Subcutaneous adipose tissue (tissue), 4 donors: ENCODE data around the gene SLC16A3. TPM values are rescaled to one million over a fixed set of nuclear protein-coding genes. Genes with fewer than 3 reads are reported as not detected.

ENCODE experiments used
- total RNA-seq, 4 donors: library from RNA; depleted of rRNA; stranded (reverse); fragments of >200 nt; gene quantifications; one replicate each; pipeline ENCODE4 v1.1.0, GENCODE V29; 2016
- TF ChIP-seq, protein P1 (sequence below): fragments of 450-650 bp; IDR thresholded peaks from one replicate; pipeline ENCODE4 v1.5.1; 2016; ENCODE audit warnings: low read depth, mild to moderate bottlenecking, control low read depth, antibody characterized with exemption, moderate library complexity

The SLC16A3 gene
- total RNA-seq, 4 donors from 2014 or later: 2.8 to 64.8 (median 19.2) TPM

DNA sequence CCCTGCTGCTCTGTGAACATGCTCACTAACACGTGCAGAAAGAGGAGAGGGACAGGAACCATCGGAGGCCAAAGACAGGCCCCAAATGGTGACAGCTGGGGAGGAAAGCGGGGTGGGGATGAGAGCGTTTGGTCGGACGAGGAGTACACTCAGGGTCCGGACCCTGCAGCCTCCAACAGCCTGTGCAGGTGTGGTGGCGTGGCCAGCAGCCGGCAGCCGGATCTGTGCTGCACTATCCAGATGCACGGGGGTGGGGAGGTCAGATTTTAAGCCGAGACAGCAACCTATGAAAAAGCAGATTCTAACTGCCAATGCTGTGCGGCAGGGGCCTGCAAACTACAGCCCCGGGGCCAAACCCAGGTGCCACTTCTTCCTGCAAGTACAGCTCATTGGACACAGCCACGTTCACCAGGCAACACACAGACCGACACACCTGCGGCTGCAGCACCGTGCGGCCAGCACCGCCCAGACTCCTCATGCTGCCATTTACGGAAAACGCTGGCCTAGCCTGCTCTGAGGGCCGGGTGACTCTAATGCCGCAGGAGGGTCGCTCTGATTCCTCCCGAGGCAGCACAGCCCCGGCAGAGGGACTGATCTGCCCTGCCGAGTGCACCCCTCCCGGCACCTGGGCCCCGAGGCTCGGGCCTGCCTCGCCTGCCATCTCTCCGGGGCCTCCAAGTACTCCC lies 21.2 kb downstream of the SLC16A3 start:
- TF ChIP-seq, protein P1, sequence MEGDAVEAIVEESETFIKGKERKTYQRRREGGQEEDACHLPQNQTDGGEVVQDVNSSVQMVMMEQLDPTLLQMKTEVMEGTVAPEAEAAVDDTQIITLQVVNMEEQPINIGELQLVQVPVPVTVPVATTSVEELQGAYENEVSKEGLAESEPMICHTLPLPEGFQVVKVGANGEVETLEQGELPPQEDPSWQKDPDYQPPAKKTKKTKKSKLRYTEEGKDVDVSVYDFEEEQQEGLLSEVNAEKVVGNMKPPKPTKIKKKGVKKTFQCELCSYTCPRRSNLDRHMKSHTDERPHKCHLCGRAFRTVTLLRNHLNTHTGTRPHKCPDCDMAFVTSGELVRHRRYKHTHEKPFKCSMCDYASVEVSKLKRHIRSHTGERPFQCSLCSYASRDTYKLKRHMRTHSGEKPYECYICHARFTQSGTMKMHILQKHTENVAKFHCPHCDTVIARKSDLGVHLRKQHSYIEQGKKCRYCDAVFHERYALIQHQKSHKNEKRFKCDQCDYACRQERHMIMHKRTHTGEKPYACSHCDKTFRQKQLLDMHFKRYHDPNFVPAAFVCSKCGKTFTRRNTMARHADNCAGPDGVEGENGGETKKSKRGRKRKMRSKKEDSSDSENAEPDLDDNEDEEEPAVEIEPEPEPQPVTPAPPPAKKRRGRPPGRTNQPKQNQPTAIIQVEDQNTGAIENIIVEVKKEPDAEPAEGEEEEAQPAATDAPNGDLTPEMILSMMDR: no peak

DNA sequence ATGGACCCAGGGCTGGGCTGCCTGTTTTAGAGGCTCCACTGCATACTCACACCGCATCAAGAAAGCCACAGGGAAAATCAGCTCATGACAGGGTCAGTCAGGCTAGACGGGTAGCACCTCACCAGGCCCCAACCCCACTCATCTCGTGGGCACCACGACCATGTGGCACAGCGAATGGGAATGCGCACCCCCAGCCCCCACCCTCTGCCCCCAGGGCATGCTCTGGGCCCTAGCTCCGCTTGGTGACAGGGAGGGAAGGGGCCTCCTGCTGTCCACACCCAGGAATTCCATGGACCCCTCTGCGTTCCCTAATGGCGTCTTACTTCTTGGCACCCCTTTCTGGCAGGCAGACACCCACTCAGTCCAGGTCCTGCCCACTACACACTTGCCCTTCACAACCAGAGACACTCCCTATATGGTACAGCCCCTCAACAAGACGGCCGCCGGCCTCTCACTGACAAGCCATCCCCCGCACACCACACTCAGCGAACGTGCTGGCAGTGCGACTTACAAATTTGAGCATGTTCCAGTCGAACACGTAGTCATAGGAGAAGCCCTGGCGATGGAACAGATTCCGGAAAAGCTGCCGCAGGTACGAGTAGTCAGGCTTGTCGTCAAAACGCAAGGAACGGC lies 22.1 kb downstream of the SLC16A3 start:
- TF ChIP-seq, protein P1: no peak

DNA sequence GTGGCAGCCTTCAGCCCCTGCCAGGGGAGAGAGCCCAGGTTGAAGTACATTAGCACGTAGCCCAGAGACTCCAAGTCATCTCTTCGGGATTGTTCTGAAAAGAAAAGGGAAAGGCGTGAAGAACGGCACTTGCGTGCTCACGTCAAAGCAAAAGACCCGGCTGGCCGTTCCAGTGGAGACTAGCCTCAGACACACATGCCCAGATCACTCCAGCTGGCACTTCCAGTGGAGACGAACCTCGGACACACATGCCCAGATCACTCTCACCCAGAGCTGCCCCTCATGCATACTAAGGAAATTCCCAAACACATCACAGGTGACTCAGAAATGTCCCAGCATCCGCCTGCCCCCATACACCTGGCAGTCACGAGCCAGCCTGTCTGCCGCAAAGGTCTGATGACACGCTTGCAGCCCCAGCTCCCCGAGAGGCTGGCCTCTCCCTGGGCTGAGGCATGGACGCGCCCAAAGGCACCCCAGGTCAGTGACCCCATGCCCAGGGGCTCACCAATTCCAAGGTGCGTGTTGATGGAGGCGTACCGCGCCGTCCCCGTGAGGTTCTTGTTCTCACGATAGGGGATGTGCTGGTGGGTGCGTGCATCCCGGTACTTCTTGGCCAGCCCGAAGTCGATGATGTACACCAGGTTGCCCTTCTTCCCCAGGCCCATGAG lies 23.8 kb downstream of the SLC16A3 start:
- TF ChIP-seq, protein P1: no peak

DNA sequence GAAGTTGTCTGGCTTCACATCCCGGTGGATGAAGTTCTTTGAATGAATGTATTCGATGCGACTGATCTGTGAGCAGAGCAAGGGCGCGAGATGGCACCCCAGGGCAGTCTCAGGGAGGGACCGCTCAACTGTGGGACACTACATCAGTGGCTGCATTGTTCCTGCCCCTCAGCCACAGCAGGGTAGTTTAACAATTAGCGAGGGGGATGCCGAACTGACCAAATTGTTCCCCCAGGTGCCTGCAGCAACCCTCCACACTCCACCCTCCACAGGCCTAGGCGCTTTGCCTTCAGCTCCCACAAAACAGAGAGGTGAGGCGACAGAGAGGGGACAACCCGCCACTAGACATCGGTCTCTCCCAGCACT lies 24.3 kb downstream of the SLC16A3 start:
- TF ChIP-seq, protein P1: no peak

DNA sequence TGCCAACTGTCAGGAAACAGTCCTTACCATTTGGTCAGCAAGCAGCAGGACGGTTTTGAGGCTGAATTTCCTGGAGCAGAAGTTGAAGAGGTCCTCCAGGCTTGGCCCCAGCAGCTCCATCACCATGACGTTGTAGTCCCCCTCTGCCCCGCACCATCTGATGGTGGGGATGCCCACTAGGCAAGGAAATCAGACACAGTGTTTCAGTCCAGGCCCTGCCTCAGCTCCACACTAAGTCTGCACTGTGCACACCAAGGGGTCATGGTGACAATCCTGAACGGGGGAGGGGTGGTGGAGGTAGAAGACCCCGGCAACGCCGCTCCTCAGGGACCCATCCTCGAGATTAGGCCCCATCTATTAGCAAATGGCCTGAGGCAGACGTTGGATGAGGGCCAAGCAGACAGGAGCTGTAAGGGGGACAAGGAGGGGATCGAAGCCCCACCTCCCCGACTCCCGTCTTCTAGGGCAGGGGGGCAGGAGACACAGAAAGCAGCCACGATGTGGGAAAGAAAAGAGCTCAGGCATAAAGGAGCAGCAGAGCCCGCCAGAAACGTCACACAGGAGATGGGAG lies 26.6 kb downstream of the SLC16A3 start:
- TF ChIP-seq, protein P1: no peak

DNA sequence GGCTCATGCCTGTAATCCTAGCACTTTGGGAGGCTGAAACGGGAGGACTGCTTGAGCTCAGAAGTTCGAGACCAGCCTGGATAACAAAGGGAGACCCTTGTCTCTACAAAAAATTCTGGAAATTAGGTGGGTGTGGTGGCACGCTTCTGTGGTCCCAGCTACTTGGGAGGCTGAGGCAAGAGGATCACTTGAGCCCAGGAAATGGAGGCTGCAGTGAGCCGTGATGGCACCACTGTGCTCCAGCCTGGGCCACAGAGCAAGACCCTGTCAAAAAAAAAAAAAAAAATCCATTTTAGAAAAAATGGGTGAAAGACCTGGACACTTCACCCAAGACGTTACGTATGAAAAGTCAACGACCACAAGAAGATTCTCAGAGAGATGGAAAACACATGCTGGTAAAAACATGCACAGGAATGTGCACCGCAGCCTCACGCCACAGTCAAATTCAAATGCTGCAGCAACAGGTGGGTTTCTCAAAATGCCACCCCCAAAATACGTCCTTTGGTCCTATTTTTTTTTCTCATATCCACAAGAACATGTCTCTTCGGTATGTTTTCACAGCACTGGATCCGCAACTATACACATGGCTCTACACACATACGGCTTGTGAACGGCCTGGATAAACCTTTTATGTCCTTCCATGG lies 27.5 kb downstream of the SLC16A3 start:
- TF ChIP-seq, protein P1: no peak
